ENCODE results near the gene STATH. TPM values are rescaled to one million over a fixed set of nuclear protein-coding genes. Genes with fewer than 3 reads are reported as not detected.
"Not testable (repeated sequence)": the region's sequence is repeated elsewhere in the genome, so short reads cannot be mapped to it uniquely, and the experiment has no call there.

The STATH gene
- total RNA-seq, 2 experiments from 2014 or later = not detected

GRCh38 chr4:70023218-70023617, 27.5 kb downstream of the STATH start:
- TF ChIP-seq CTCF (IDR thresholded peaks at IDR 0.05) = no peak
- Mint-ChIP-seq H3K27me3 (no peaks in the 10 kb centered on the region), H3K4me3 (no peak overlapping the region), H3K36me3 (ENCODE audit: low read depth) (no peaks in the 10 kb centered on the region), H3K27ac (no peak overlapping the region), H3K9me3 (no peaks in the 10 kb centered on the region), H3K4me1 (ENCODE audit: low read depth) (no peaks in the 10 kb centered on the region)
- Histone ChIP-seq H3K36me3 (ENCODE audit: insufficient read depth, low read length) (no peaks in the 10 kb centered on the region), H3K4me3 (ENCODE audit: low read length) (no peak overlapping the region), H3K4me1 (ENCODE audit: insufficient read depth, low read length) (no peaks in the 10 kb centered on the region), H3K27ac (ENCODE audit: low read depth in 1 of 2, low read length in 2 of 2) (no peak overlapping the region), H3K9me3 (ENCODE audit: control insufficient read depth in 1 of 2, insufficient read depth in 1 of 2, low read length in 2 of 2) (peaks cover 0 to 5% of the 10 kb centered on the region in 2 experiments), H3K27me3 (ENCODE audit: control insufficient read depth in 1 of 2, insufficient read depth in 2 of 2, low read length in 2 of 2) (no peaks in the 10 kb centered on the region)
- ATAC-seq (ENCODE audit: poor library complexity) = no peak
- intact Hi-C loops (cut with DNase I, micrococcal nuclease) = no loop called here
- POLR2A ChIA-PET = no interaction called here
- CTCF ChIA-PET = no interaction called here
- no peak for DNase-seq

- intact Hi-C loops (cut with DNase I, micrococcal nuclease) = no loop called here
- CTCF ChIA-PET = no interaction called here
Observed at GRCh38 chr4:70027011-70027410, 31.2 kb downstream of the STATH start.

GRCh38 chr4:70028159-70028558, 32.4 kb downstream of the STATH start, which contains the start of gene HTN3:
Gene HTN3 (plus strand): TSS chr4:70028459. CDS start chr4:70030741, 2,282 bp downstream.
- H3K9me3 Mint-ChIP-seq; H3K4me3 Mint-ChIP-seq; CTCF ChIA-PET; intact Hi-C loops (cut with DNase I, micrococcal nuclease); ATAC-seq (ENCODE audit: poor library complexity); H3K4me1 Mint-ChIP-seq (ENCODE audit: low read depth); H3K27ac Mint-ChIP-seq; DNase-seq; H3K4me1 ChIP-seq (ENCODE audit: insufficient read depth, low read length); H3K36me3 ChIP-seq (ENCODE audit: insufficient read depth, low read length); H3K27ac ChIP-seq (ENCODE audit: low read depth in 1 of 2, low read length in 2 of 2); H3K27me3 Mint-ChIP-seq; H3K36me3 Mint-ChIP-seq (ENCODE audit: low read depth); H3K27me3 ChIP-seq (ENCODE audit: control insufficient read depth in 1 of 2, insufficient read depth in 2 of 2, low read length in 2 of 2); H3K4me3 ChIP-seq (ENCODE audit: low read length); POLR2A ChIA-PET; H3K9me3 ChIP-seq (ENCODE audit: control insufficient read depth in 1 of 2, insufficient read depth in 1 of 2, low read length in 2 of 2): not testable (repeated sequence)

More at GRCh38 chr4:70027011-70027410, 31.2 kb downstream of the STATH start:
- Mint-ChIP-seq H3K4me3 (no peak overlapping the region), H3K9me3 (no peaks in the 10 kb centered on the region), H3K36me3 (ENCODE audit: low read depth) (no peaks in the 10 kb centered on the region), H3K27ac (no peak overlapping the region), H3K27me3 (no peaks in the 10 kb centered on the region), H3K4me1 (ENCODE audit: low read depth) (no peaks in the 10 kb centered on the region)
- no peak overlapping the region for H3K27ac ChIP-seq (ENCODE audit: low read depth in 1 of 2, low read length in 2 of 2)
- no peaks in the 10 kb centered on the region for H3K9me3 ChIP-seq (ENCODE audit: control insufficient read depth in 1 of 2, insufficient read depth in 1 of 2, low read length in 2 of 2)
- no peaks in the 10 kb centered on the region for H3K4me1 ChIP-seq (ENCODE audit: insufficient read depth, low read length)
- no peaks in the 10 kb centered on the region for H3K27me3 ChIP-seq (ENCODE audit: control insufficient read depth in 1 of 2, insufficient read depth in 2 of 2, low read length in 2 of 2)
- POLR2A ChIA-PET = no interaction called here
- ATAC-seq (ENCODE audit: poor library complexity) (no peak), DNase-seq (no peak)
- H3K4me3 ChIP-seq (ENCODE audit: low read length) = no peak overlapping the region
- H3K36me3 ChIP-seq (ENCODE audit: insufficient read depth, low read length) = no peaks in the 10 kb centered on the region
- no peak for TF ChIP-seq CTCF (IDR thresholded peaks at IDR 0.05)

GRCh38 chr4:70037559-70037958, 41.8 kb downstream of the STATH start:
- intact Hi-C loops (cut with DNase I, micrococcal nuclease); H3K27me3 Mint-ChIP-seq; H3K27ac Mint-ChIP-seq; H3K9me3 Mint-ChIP-seq; H3K4me1 ChIP-seq (ENCODE audit: insufficient read depth, low read length); DNase-seq; H3K36me3 ChIP-seq (ENCODE audit: insufficient read depth, low read length); H3K27ac ChIP-seq (ENCODE audit: low read depth in 1 of 2, low read length in 2 of 2); H3K36me3 Mint-ChIP-seq (ENCODE audit: low read depth); ATAC-seq (ENCODE audit: poor library complexity); CTCF ChIA-PET; H3K4me3 ChIP-seq (ENCODE audit: low read length); H3K27me3 ChIP-seq (ENCODE audit: control insufficient read depth in 1 of 2, insufficient read depth in 2 of 2, low read length in 2 of 2); H3K4me1 Mint-ChIP-seq (ENCODE audit: low read depth); POLR2A ChIA-PET; H3K4me3 Mint-ChIP-seq: not testable (repeated sequence)
- peaks cover 0 to 18% of the 10 kb centered on the region in 2 experiments for H3K9me3 ChIP-seq (ENCODE audit: control insufficient read depth in 1 of 2, insufficient read depth in 1 of 2, low read length in 2 of 2)

GRCh38 chr4:70039928-70040327, 44.2 kb downstream of the STATH start:
- intact Hi-C loops (cut with DNase I, micrococcal nuclease); H3K36me3 Mint-ChIP-seq (ENCODE audit: low read depth); H3K27me3 Mint-ChIP-seq; H3K4me3 Mint-ChIP-seq; H3K36me3 ChIP-seq (ENCODE audit: insufficient read depth, low read length); H3K4me3 ChIP-seq (ENCODE audit: low read length); CTCF ChIA-PET; H3K27ac Mint-ChIP-seq; ATAC-seq (ENCODE audit: poor library complexity); H3K9me3 Mint-ChIP-seq; H3K27me3 ChIP-seq (ENCODE audit: control insufficient read depth in 1 of 2, insufficient read depth in 2 of 2, low read length in 2 of 2); H3K4me1 ChIP-seq (ENCODE audit: insufficient read depth, low read length); DNase-seq; POLR2A ChIA-PET; H3K27ac ChIP-seq (ENCODE audit: low read depth in 1 of 2, low read length in 2 of 2); H3K4me1 Mint-ChIP-seq (ENCODE audit: low read depth): not testable (repeated sequence)
- peaks cover 0 to 18% of the 10 kb centered on the region in 2 experiments for H3K9me3 ChIP-seq (ENCODE audit: control insufficient read depth in 1 of 2, insufficient read depth in 1 of 2, low read length in 2 of 2)
